Fibroblast of skin of abdomen (primary cell): Measurements from ENCODE around the gene GPR152.
"Not testable (repeated sequence)": the region's sequence is repeated elsewhere in the genome, so short reads cannot be mapped to it uniquely, and the experiment has no call there.

Experiments
- DNase-seq: peaks from one replicate; pipeline ENCODE4 v3.0.0-alpha.2; 2013

The GPR152 gene

GRCh38 chr11:67409261-67409666, 43.3 kb downstream of the GPR152 start:
- no peak for DNase-seq

- DNase-seq: no peak
Observed at GRCh38 chr11:67408437-67409200, 43.9 kb downstream of the GPR152 start.

GRCh38 chr11:67407688-67408163, 44.8 kb downstream of the GPR152 start:
- no peak for DNase-seq

GRCh38 chr11:67406969-67407687, 45.4 kb downstream of the GPR152 start:
- DNase-seq: no peak

- DNase-seq: no peak
Observed at GRCh38 chr11:67406420-67406968, 46.0 kb downstream of the GPR152 start.

- no peak for DNase-seq
Observed at GRCh38 chr11:67405688-67406339, 46.7 kb downstream of the GPR152 start.

- DNase-seq: no peak
Observed at GRCh38 chr11:67405196-67405567, 47.3 kb downstream of the GPR152 start.

GRCh38 chr11:67404515-67405195, 47.9 kb downstream of the GPR152 start:
- DNase-seq: no peak

GRCh38 chr11:67403085-67403484, 49.4 kb downstream of the GPR152 start:
- not testable (repeated sequence) for DNase-seq

- DNase-seq: not testable (repeated sequence)
Observed at GRCh38 chr11:67402192-67402839, 50.2 kb downstream of the GPR152 start.

- peak; percentile 90 for DNase-seq
Observed at GRCh38 chr11:67401495-67402191, 50.9 kb downstream of the GPR152 start, which contains the start of gene PPP1CA. PPP1CA (minus strand) TSS chr11:67401858; CDS start chr11:67401782, 76 bp downstream.
